Subcutaneous abdominal adipose tissue (tissue), 5 donors: ENCODE measurements around the gene STK4.

Source experiments
- H3K27ac ChIP-seq: one replicate; pipeline ENCODE4 v1.7.0; 2013; ENCODE audit warnings: low read depth, mild to moderate bottlenecking, inconsistent platforms, low read length, moderate library complexity
- H3K27me3 ChIP-seq, 5 donors: one replicate each; pipeline ENCODE4 v1.7.0; 2013; ENCODE audit warnings: low read length in 5 of 5, inconsistent platforms in 1 of 5; ENCODE audit not compliant: control insufficient read depth in 5 of 5, insufficient read depth in 4 of 5
- H3K36me3 ChIP-seq, 5 donors: one replicate each; pipeline ENCODE4 v1.7.0; 2013; ENCODE audit warnings: low read length in 5 of 5; ENCODE audit not compliant: control insufficient read depth in 5 of 5, insufficient read depth in 5 of 5
- H3K4me1 ChIP-seq, 5 donors: one replicate each; pipeline ENCODE4 v1.7.0; 2013; ENCODE audit warnings: low read length in 5 of 5, mild to moderate bottlenecking in 3 of 5, moderate library complexity in 1 of 5; ENCODE audit not compliant: control insufficient read depth in 5 of 5, insufficient read depth in 5 of 5
- H3K4me3 ChIP-seq, 5 donors: one replicate each; pipeline ENCODE4 v1.7.0; 2013; ENCODE audit warnings: low read length in 5 of 5, low read depth in 1 of 5
- H3K9ac ChIP-seq, 5 donors: one replicate each; pipeline ENCODE4 v1.7.0; 2013; ENCODE audit warnings: low read length in 5 of 5, mild to moderate bottlenecking in 4 of 5, moderate library complexity in 3 of 5
- H3K9me3 ChIP-seq, 5 donors: one replicate each; pipeline ENCODE4 v1.7.0; 2013; ENCODE audit warnings: low read length in 5 of 5; ENCODE audit not compliant: control insufficient read depth in 5 of 5
- donor health status: healthy.
- donor health status: healthy.
- donor health status: healthy.
- donor health status: healthy.
- donor health status: healthy.

STK4 gene

GRCh38 chr20:45087097-45087790 is 120.9 kb downstream of the STK4 start:
- Histone ChIP-seq H3K4me3 (no peak overlapping the region), H3K4me1 (no peaks in the 10 kb centered on the region)

GRCh38 chr20:45087814-45088213 is 121.5 kb downstream of the STK4 start:
- Histone ChIP-seq H3K4me3 (no peak overlapping the region), H3K36me3 (peaks cover 0 to 5% (median 0%) of the 10 kb centered on the region in 5 donors), H3K9ac (no peak overlapping the region), H3K27me3 (no peaks in the 10 kb centered on the region), H3K9me3 (peaks cover 0 to 3% (median 3%) of the 10 kb centered on the region in 5 donors), H3K4me1 (no peaks in the 10 kb centered on the region), H3K27ac (no peak overlapping the region)

More at GRCh38 chr20:45087097-45087790, 120.9 kb downstream of the STK4 start:
- no peak overlapping the region for H3K27ac ChIP-seq
- H3K27me3 ChIP-seq = no peaks in the 10 kb centered on the region
- no peak overlapping the region for H3K9ac ChIP-seq
- H3K9me3 ChIP-seq = peaks cover 0 to 8% (median 3%) of the 10 kb centered on the region in 5 donors
- H3K36me3 ChIP-seq = peaks cover 0 to 10% (median 0%) of the 10 kb centered on the region in 5 donors

DNA sequence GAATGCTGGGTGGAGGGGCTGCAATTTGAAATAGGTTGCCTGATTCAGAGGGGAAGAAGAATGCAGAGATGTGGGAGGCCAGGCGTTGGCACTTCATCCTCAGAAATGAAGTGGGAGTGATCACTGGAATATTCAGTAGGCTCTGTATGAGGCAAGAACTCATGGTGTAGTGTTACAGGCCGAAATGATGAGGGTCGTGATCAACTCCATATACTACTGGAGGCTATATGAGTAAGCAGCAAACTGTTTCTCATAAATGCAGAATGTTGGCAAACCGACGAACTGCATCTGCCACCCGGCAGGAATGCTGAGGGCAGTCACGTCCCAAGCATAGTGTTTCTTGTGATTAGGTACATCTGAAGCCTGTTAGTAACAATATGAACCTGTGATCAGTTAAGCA is 121.9 kb downstream of the STK4 start:
- Histone ChIP-seq H3K36me3 (peaks cover 0 to 5% (median 0%) of the 10 kb centered on the region in 5 donors), H3K27me3 (no peaks in the 10 kb centered on the region), H3K4me3 (no peak overlapping the region), H3K27ac (no peak overlapping the region), H3K9me3 (no peaks in the 10 kb centered on the region), H3K4me1 (no peaks in the 10 kb centered on the region), H3K9ac (no peak overlapping the region)

GRCh38 chr20:45090481-45090880 is 124.2 kb downstream of the STK4 start:
- no peaks in the 10 kb centered on the region for H3K4me1 ChIP-seq
- H3K9me3 ChIP-seq = no peaks in the 10 kb centered on the region
- peaks cover 0 to 5% (median 0%) of the 10 kb centered on the region in 5 donors for H3K36me3 ChIP-seq
- no peak overlapping the region for H3K4me3 ChIP-seq
- H3K9ac ChIP-seq = no peak overlapping the region
- H3K27me3 ChIP-seq = peaks cover 0 to 3% (median 0%) of the 10 kb centered on the region in 5 donors
- H3K27ac ChIP-seq = no peak overlapping the region

- Histone ChIP-seq H3K4me1 (no peaks in the 10 kb centered on the region), H3K4me3 (no peak overlapping the region), H3K9ac (no peak overlapping the region), H3K36me3 (peaks cover 0 to 1% (median 0%) of the 10 kb centered on the region in 5 donors), H3K27me3 (peaks cover under 1 to 8% (median 6%) of the 10 kb centered on the region in 5 donors), H3K27ac (no peak overlapping the region), H3K9me3 (no peaks in the 10 kb centered on the region)
Observed at GRCh38 chr20:45091366-45091765, 125.1 kb downstream of the STK4 start.

- Histone ChIP-seq H3K27ac (no peak overlapping the region), H3K27me3 (peaks cover 14 to 23% (median 20%) of the 10 kb centered on the region in 5 donors), H3K4me1 (peaks cover 0 to 5% (median 4%) of the 10 kb centered on the region in 5 donors), H3K9ac (no peak overlapping the region), H3K9me3 (no peaks in the 10 kb centered on the region), H3K36me3 (no peaks in the 10 kb centered on the region), H3K4me3 (no peak overlapping the region)
Observed at GRCh38 chr20:45092898-45093297, 126.6 kb downstream of the STK4 start.

- H3K4me3 ChIP-seq = no peak overlapping the region
- peaks cover 0 to 12% (median 9%) of the 10 kb centered on the region in 5 donors for H3K4me1 ChIP-seq
- no peak overlapping the region for H3K9ac ChIP-seq
- H3K27me3 ChIP-seq = peaks cover 19 to 33% (median 31%) of the 10 kb centered on the region in 5 donors
- H3K36me3 ChIP-seq = no peaks in the 10 kb centered on the region
- H3K9me3 ChIP-seq = no peaks in the 10 kb centered on the region
- no peak overlapping the region for H3K27ac ChIP-seq
Observed at GRCh38 chr20:45094201-45094600, 127.9 kb downstream of the STK4 start.

DNA sequence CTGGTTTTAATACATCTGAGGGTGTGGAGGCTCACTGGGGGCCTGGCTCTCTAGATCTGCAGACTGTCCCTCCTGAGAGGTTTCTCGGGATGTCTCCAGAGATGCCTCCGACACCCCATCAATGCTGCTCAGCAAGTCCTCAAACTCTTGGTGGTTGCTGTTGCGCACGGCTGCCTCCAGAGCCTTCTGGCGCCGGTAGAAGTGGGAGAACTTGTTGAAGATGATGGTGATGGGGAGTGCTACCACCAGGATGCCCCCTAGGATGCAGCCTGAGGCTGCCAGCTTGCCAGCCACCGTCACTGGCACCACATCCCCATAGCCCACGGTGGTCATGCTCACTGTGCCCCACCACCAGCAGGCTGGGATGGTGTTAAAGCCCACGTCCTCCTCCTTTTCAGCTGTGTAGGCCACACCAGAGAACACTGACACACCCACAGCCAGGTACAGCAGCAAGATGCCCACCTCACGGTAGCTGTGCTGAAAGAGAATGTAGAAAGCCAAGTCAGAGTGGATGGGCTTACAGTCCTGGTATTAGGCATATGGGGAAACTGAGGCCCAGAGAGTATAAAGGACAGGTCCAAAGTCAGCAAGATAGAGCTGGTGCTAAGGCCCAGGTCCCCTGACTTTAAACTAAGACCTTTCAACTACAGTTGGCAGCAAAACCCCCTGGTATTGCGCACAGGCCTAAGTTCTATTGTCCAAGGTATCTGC is 128.7 kb downstream of the STK4 start:
- Histone ChIP-seq H3K27ac (no peak overlapping the region), H3K27me3 (peaks cover 19 to 42% (median 37%) of the 10 kb centered on the region in 5 donors), H3K9me3 (no peaks in the 10 kb centered on the region)

GRCh38 chr20:45095805-45096238 is 129.5 kb downstream of the STK4 start:
- Histone ChIP-seq H3K27me3 (peaks cover 23 to 48% (median 42%) of the 10 kb centered on the region in 5 donors), H3K4me3 (no peak overlapping the region), H3K36me3 (no peaks in the 10 kb centered on the region), H3K4me1 (peaks cover 0 to 12% (median 12%) of the 10 kb centered on the region in 5 donors), H3K9me3 (no peaks in the 10 kb centered on the region), H3K9ac (no peak overlapping the region), H3K27ac (no peak overlapping the region)

More for the DNA sequence above, 128.7 kb downstream of the STK4 start:
- H3K36me3 ChIP-seq = no peaks in the 10 kb centered on the region
- H3K4me3 ChIP-seq = no peak overlapping the region
- peaks cover 0 to 12% (median 9%) of the 10 kb centered on the region in 5 donors for H3K4me1 ChIP-seq
- no peak overlapping the region for H3K9ac ChIP-seq

DNA sequence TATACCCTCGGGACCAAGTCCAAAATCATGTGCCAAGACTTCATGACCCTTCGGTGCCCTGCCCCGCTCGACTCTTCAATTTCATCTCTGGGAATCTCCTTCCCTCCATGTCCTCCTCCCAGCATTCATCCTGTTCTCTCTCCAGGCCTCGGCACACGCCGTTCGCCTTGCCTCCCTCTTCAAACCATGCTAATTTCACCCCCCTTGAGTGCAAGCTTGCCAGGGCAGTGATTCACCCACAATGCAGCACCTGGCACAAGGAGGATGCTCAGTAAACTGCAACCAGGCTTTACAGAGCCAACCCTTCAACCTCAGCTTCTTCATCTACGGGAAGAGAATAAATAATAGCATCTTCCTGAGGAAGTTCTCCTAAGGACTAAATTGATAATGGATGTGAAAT is 130.5 kb downstream of the STK4 start:
- Histone ChIP-seq H3K9me3 (no peaks in the 10 kb centered on the region), H3K36me3 (no peaks in the 10 kb centered on the region), H3K9ac (no peak overlapping the region), H3K4me3 (no peak overlapping the region), H3K27me3 (peaks cover 23 to 55% (median 49%) of the 10 kb centered on the region in 5 donors), H3K27ac (no peak overlapping the region), H3K4me1 (peaks cover 0 to 13% (median 12%) of the 10 kb centered on the region in 5 donors)
